HG03457 (cell line): ENCODE data around the gene RHBDF1.
"Not testable (repeated sequence)": the region's sequence is repeated elsewhere in the genome, so short reads cannot be mapped to it uniquely, and the experiment has no call there.

ENCODE experiments used
- ATAC-seq: cut with Tn5 transposase; IDR thresholded peaks from one replicate; pipeline ENCODE4 v1.9.1; 2021; ENCODE audit warnings: moderate number of reproducible peaks; ENCODE audit not compliant: unreplicated experiment

RHBDF1 gene

DNA sequence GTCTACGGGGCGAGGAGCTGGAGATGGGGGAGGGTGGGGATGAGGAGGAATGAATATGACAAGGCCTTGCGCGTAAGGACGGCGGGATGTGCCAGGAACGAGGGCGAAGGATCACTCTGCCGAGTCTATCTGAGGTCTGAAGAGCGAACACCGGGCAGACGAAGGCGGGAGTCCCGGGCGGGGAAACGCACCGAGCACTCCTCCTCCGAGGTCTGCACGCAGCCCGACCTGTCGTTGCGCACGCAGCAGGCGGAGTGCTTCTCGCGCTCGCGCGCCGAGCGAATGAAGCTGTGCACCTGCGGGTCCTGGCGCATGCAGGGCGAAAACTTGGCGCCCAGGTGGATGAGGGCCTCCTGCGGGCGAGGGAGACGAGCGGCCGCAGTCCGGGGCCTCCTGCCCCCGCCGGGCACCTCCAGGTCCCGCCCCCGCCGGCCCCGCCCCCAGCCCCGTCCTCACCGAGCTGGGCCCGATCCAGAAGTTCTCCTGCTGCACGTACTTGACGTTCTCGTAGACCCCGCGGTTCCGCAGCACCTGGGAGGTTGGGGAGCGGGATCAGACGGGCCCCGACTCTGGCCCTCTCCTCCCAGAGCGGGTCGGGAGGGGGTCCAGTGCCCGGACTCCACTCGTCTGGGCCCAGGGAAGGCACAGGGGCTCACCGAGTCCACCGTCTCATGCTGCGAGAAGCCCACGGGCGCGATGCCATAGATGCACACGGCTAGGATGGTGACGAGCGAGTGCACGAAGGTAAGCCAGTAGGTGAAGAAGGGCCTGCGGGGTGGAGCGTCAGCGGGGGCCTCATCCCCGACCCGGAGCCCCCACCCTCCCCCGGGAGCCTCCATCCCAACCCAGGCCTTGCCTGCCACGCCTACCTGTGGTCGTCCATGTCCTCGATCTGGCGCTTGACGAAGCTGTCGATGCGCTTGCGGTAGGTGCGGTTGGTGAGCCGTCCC, 11.2 kb downstream of the RHBDF1 start:
- no peak for ATAC-seq

DNA sequence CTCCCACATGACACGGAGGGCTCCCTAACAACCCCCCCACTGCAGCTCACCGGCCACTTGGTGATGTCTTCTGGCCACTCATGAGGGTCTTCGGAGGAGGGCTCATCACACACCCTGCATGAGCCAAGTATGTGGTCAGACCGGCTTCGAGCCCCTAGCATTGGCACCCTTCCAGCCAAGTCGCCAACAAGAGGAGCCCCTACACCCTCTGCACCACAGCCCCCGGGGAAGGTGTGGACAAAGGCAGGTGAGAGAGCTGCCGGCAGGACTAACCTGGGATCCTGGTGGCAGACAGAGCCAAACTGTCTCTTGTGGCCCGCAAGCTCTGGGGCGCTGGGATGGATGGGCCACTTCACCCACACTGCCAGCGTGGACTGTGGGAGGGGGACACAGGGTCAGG, 12.3 kb downstream of the RHBDF1 start:
- ATAC-seq: no peak

DNA sequence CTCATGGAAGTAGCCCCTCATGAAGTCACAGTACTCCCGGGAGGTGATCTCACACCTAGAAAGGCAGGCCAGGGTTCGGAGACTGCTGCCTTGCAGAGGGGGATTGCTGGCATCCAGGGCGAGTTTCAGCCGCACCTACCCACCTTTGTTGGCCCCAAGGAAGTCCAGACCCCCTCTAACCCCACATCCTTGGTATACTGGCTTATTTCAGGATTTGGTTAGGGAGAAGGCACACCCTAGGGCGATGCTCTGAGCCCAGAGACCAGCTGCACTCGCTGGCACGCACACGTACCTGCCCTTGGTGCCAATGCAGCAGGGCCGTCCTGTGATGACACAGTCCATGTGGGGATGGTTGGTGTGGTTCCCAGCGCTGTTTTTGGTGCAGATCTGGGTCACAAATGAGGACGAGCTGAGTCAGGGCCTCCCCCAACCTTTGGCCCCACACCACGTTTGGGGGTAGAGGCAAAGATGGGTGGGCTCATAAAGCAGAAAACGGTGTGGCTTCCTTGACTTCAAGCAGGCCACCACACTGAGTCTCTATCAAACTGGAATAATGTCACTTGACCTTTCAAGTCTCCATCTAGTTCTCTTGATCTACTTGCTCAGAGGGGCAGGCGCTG, 12.9 kb downstream of the RHBDF1 start:
- ATAC-seq: no peak

GRCh38 chr16:58491-59439, 13.7 kb downstream of the RHBDF1 start:
- no peak for ATAC-seq

DNA sequence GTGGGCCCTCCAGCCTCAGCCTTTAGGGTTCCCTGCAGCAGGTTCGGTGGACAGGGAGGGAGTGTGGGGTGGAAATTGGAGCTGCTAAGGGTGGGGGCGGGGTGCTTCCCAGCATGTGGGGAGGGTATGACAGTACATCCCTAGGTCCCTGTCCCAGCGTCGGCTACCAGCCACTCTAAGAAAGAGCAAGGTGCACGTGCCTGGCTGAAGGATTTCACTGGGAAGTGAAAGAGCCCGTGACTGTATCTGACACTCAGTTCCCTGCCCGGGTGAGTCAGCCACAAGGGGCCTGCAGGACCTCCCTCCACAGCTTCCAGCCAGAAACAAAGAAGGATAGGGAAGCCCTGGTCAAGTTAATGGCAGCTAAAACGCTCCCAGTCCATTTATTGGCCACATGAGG, 14.7 kb downstream of the RHBDF1 start:
- ATAC-seq: no peak

- no peak for ATAC-seq
Observed at GRCh38 chr16:56231-56927, 16.1 kb downstream of the RHBDF1 start.

GRCh38 chr16:55571-56136, 16.8 kb downstream of the RHBDF1 start:
- ATAC-seq: no peak

DNA sequence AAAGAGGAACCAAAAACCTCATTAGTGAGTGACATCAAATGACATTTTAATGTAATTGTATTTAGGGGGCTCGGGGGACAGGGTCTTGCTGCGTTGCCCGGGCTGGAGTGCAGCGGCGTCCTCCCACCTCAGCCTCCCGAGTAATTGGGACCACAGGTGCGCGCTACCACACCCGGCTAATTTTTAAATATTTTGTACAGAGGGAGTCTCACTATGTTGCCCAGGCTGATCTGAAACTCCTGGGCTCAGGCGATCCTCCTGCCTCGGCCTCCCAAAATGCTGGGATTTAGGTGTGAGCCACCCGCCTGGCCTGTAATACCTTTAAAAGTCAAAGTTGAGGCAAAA, 18.2 kb downstream of the RHBDF1 start:
- ATAC-seq: no peak

GRCh38 chr16:53346-54236, 18.8 kb downstream of the RHBDF1 start, which contains the start of the genes POLR3K and SNRNP25:
Gene POLR3K, minus strand, starts transcription at chr16:53608. Its CDS starts 22 bp downstream, at chr16:53586.
Gene SNRNP25, plus strand, starts transcription at chr16:53828. Its CDS starts 189 bp downstream, at chr16:54017.
- peak; percentile 74 for ATAC-seq

DNA sequence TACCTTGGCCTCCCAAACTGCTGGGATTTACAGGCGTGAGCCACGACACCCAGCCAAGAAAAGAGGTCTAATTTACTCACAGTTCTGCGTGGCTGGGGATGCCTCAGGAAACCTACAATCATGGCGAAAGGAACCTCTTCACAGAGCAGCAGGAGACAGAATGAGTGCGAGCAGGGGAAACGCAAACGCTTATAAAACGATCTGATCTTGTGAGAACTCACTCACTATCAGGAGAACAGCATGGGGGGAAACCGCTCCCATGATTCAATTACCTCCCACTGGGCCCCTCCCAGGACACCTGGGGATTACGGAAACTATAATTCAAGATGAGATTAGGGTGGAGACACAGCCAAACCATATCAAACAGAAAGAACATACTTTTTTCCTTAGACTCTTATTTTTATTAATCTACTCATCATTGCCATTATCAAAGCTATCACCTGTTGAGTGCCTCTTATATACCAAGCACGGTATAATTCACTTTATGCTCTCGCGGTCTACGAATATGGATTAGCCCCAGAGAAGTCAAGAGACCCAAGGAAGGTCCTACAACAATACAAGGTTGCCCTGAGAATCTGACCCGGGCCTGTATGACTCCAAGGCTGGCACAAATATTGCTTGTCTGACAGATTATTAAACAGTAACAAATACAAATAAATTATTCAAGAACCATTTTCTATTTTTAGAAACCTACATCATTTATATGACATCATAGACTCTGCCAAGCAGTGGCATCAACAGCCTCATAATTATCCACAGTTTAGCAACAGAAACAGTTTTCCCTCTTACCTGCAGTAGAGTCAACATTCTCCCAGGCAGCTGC, 21.5 kb downstream of the RHBDF1 start:
- ATAC-seq: no peak

DNA sequence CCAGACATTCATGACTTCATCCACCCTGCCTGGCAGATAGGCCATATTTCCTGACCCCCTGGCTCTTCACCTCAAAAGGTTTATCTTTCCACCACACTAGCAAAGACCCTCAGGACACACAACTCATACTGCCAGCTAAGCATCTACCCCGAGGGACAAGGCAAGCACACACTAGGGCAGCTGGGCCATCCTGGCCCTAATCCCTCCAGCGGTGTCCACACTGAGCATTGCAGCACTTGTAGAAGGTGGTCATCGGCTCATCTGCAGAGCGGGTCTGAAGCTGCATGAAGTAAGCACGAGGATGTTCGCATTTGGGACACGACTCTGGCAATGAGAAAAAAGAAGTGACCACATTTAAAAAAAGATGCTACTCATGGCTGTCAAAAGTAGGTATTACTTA, 25.2 kb downstream of the RHBDF1 start:
- no peak for ATAC-seq

- not testable (repeated sequence) for ATAC-seq
Observed at GRCh38 chr16:46510-46909, 25.9 kb downstream of the RHBDF1 start.

GRCh38 chr16:45454-45853, 27.0 kb downstream of the RHBDF1 start:
- ATAC-seq: no peak

GRCh38 chr16:44655-45054, 27.8 kb downstream of the RHBDF1 start:
- no peak for ATAC-seq

DNA sequence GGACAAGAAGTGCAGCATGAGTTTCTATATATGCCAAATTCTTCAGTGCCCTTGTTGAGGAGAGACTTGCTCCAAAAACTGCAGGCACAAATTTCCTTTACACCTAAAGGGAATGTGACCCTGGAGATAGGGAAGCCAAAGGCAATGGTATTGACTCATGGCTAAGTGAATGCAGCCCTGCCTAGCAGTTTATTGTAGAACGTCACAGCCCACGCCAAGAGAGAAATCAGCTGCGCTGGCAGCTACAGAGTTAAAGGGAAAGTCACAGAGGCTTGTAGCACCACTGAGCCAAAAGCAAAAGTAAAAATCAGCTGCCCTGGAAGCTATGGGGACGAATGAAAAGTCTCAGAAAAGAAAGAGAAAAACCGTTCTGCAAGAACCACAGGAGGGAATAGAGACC, 29.1 kb downstream of the RHBDF1 start:
- no peak for ATAC-seq

GRCh38 chr16:42691-43090, 29.7 kb downstream of the RHBDF1 start:
- no peak for ATAC-seq

DNA sequence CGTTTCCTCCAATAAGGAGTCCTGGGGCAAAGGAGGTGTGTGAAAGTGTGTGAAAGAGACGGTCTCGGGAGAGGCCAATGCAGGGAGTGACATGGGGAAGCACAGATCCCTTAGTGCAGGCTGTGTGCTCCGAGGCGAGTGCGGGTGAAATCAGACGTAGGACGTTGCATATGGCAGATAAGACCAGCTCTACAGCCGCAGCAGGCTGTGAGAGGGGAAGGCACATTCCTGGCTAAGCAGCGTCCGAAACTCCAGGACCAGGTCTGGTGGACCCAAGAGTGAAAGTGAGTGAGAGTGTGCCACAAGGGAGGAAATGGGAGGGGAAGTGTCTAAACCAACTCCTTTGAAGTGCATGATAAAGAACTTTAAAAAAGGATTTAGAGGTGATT, 30.4 kb downstream of the RHBDF1 start:
- no peak for ATAC-seq

DNA sequence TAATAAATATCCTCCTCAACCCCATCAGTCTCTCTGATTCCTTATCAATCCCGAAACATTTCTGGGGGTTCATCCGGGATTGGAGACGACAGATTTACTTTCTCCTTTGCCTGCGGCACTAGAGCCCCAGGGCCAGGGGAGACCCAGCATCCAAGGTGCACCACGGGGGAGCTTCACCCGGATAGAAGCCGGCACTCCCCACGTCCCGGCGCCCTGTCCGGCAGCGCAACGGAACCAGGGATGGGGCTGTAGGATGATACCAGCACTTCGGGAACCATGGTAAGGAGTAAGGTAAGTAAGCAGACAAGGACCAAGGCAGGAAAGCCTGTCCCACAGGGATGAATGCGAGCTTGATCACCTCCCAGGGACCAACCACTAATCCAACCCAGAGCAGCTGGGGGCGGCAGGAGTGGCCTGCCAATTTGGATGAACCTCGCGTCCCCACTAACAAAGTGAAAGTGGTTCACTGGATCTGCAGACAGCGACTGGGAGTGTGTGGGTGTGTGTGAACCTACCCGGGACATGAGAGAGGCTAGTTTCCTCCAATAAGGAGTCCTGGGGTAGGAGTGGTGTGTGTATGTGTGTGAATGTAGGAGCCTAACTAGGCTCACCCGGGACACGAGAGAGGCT, 30.9 kb downstream of the RHBDF1 start:
- no peak for ATAC-seq
